Measurements from ENCODE around the gene NABP2.

The NABP2 gene

GRCh38 chr12:56278905-56279304 lies 54.8 kb downstream of the NABP2 start:
- DNase-seq (ENCODE audit: low read depth in 2 of 2): no peak

Measured in stimulated activated CD4-positive, alpha-beta T cell treated with anti-CD3 and anti-CD28 coated beads, Interleukin-1b, Interleukin-23, amount 100 ng/mL, for 1 hour (primary cell).